GM19023 (cell line): ENCODE measurements around the gene DMRT2.

Source experiments
- ATAC-seq: cut with Tn5 transposase; IDR thresholded peaks from one replicate; pipeline ENCODE4 v1.9.1; 2021; ENCODE audit warnings: mild to moderate bottlenecking, moderate library complexity; ENCODE audit not compliant: unreplicated experiment

The DMRT2 gene

GRCh38 chr9:1046639-1047572 is 3.3 kb upstream of the DMRT2 start:
- ATAC-seq, result no peak

DNA sequence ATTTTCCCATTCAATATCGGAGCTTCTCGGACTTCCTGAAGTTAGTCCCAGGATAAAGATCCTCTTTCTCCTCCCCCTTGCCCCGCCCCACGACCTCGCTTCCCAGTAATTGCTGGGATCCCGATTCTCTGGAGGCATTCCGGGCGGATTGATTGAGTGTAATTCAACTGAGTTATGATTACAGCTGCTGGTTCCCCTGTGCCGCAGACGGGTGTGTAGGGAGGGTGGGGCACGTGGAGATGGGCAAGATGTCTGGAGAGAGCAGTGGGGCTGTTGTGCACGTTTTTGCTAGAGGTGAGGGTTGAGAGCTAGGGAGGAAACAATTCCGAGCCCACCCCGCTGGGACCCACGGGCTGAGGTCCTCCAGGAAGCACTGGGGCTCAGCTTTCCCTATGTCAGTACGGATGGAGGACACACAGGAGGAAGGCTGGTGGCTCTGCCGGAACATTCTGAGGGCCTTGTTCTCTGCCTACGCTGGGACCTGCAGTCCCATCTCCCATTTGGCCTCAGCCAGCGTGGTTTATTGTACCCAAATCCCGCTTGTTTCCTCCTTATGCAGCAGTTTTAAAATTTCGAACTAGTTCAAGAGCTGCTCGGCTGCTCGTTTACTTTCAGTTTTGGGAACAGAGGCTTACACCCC is 2.4 kb upstream of the DMRT2 start:
- ATAC-seq, result no peak

GRCh38 chr9:1048231-1048619 is 1.9 kb upstream of the DMRT2 start:
- no peak for ATAC-seq

- ATAC-seq, result no peak
These were observed 1.3 kb upstream of the DMRT2 start for GRCh38 chr9:1048811-1049210.

DNA sequence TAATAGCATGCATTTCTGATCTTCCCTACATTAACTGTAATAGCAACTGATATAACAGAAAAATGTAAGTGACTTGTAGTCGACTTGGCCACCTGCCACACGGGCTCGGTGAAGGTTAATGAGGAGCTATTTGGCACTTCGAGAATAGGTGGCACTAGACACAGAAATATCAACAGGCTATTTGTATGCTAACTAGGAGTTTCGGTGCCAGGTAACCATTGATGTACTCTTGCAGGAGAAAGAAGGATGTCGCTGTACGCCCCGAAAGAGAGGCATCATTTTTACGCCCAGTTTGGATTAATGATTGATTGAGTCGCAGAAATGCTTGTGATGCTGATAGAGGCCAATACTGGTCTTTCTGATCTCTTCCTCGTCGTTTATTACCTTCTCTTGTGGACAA is 516 bp upstream of the DMRT2 start:
- ATAC-seq, result no peak

DNA sequence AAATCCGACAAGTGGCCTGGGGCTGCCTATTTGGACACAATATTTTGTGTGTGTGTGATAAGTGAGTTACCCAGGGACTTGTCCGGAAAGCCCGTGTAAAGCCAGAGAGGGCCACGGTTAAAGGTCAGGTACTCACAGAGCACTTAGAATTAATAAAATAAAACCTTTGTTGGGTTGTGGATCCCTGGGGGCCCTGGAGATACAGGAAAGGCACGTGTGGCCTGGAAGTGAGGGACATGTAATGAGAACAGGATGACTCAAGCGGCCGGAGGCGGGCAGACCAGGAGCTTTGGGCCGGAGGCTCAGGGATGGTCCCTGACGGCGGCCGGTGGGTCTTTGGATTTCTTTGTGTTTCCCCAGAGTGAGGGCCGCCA is 1.0 kb downstream of the DMRT2 start:
- ATAC-seq, result no peak

- ATAC-seq, result no peak
These were observed 1.6 kb downstream of the DMRT2 start for GRCh38 chr9:1051584-1052275.

- ATAC-seq, result no peak
These were observed 2.5 kb downstream of the DMRT2 start for GRCh38 chr9:1052365-1053281.

GRCh38 chr9:1053282-1053621 is 3.1 kb downstream of the DMRT2 start:
- no peak for ATAC-seq

DNA sequence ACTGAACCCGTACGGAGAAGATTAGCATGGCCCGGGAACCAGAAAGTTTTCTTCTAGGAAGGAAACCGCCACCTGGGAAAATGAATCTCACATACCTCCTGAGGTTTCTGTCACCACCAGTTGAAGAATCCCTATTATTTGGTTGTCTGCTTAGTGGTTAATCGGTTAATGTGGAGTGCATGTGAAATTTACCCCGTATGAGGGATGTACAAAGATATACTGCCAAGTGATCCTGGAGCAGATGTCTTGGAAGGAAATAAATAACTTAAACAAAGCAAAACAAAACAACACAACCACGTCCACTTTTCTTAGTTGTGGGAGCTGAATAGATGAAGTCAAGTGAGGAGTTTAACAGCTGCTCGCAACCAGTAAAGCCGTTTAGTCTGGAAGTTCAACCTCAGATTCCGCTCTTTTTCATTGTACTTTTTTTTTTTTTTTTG is 3.8 kb downstream of the DMRT2 start:
- no peak for ATAC-seq

DNA sequence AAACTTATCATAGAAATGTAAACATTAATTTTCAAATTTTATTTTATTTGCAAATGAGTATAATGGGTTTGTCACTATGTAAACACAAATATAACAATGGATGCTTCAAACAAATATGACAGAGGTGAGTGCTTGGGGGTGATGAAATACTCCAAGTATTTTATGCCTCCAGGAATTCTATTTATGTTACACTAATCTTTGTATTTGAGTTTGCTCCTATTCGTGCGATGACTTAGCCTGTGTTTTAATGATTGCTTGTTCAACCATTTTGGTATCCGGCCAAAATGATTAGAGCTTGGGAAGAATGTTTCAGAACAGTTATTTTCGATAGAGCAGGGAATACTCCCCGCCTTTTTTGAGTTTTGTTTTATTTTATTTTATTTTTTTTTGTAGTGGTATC is 5.0 kb downstream of the DMRT2 start:
- ATAC-seq, result no peak

GRCh38 chr9:1057910-1058309 is 7.8 kb downstream of the DMRT2 start:
- no peak for ATAC-seq

DNA sequence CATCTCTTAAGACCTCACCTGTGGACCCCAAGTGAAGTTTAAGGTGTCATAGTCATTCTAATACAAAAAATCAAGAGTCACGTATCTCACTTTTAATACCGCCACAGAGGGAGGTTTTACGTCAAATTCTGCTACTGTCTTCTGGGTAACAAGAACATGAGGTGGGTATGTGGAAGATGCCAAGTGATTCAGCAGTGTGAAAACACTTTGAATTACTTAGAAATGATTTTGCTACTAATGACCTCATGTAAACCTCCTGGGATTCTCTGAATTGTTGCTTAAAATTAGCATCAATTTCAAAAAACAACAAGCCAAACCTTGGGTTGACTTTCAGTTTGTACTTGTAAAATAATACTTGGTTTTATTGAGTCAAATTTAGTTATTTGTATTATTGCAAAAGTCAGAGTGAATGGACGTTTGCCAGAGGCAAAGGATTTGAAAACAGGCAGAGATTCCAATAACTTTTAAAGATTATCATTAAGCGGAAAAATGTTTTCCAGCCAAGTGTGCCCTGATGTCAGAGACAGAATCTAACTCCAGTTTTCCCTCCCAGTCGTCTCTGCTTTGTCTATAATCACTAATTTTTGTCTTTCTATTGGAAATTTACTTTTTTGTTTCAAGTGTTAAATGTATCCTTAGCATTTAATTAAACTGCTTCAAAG is 8.8 kb downstream of the DMRT2 start:
- ATAC-seq, result no peak

- no peak for ATAC-seq
These were observed 15.0 kb downstream of the DMRT2 start for GRCh38 chr9:1065130-1065529.

GRCh38 chr9:1070692-1071091 is 20.5 kb downstream of the DMRT2 start:
- no peak for ATAC-seq

DNA sequence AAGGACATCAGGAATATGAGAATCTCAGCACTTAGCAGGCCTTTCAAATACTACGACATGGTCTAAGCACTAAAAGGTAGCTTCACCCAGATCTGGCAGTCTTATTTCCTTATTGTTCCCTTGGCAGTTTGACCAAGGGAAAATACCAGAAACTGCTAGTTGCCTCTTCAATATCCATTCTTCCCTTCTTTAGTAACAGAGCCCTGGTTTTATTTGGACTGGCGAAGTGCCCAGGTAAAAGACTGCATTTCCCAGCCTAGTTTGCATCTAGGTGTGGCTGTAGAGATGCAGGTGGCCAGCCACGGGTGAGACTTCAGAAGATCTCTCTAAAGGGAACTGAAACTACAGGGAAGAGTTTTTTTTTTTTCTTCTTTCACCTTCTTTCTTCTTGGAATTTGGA is 21.6 kb downstream of the DMRT2 start:
- ATAC-seq, result no peak

GRCh38 chr9:1073497-1073896 is 23.3 kb downstream of the DMRT2 start:
- ATAC-seq, result no peak

- ATAC-seq, result no peak
These were observed 27.5 kb downstream of the DMRT2 start for GRCh38 chr9:1077616-1078015.

DNA sequence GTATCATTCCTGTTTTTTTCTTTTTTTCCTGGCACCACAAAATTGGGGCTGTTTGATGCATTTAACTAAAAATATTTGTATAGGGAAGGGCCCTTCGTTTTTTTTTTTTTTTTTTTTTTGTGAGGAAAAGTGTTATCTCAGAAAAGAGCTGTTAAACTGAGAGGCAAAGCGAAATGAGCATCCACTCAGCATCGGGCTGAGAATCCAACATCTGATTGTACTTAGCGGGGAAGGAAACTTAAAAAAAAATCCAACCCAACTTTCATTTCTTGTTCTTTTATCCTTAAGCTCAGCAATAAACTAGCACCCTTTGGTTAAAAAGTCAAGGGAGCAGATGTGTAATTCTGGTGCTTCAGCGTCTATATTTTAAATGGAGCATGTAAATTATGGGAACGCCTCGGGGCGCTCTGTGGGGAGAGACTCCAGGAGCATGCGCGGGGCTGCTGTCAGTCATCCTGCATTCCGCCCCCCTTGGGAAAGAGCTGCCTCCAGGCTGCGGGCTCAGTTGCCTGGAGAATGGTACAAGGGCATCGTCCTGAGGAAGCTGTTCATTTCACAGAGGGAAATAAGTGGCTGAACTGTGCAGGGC is 33.3 kb downstream of the DMRT2 start:
- ATAC-seq, result no peak

DNA sequence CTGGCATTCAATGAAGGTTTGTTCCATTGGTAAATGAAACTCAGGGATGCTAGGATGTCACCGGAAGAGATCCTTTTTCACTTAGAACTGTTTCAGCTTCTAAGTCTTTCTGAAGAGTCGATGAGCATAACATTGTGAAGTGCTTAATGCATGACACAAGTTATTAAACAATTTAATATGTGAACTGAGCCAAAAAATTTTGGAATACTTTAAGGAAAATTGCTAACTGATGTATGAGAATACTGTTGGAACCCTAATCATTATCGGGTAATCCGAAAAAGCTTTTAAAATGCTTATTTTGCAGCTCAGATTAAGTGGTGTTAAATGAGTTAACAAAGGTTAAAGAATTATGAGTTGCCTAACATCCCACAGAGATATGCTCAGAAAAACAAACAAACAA is 34.9 kb downstream of the DMRT2 start:
- no peak for ATAC-seq
